ENCODE results near the gene PVALEF. TPM values are rescaled to one million over a fixed set of nuclear protein-coding genes. Genes with fewer than 3 reads are reported as not detected.

PVALEF gene
- total RNA-seq, 2 donors from 2014 or later: not detected

GRCh38 chr17:81127526-81128177, 37.7 kb upstream of the PVALEF start:
- Histone ChIP-seq H3K27ac (no peak overlapping the region), H3K36me3 (no peaks in the 10 kb centered on the region), H3K9me3 (no peaks in the 10 kb centered on the region), H3K4me3 (no peak overlapping the region), H3K27me3 (no peaks in the 10 kb centered on the region), H3K4me1 (no peaks in the 10 kb centered on the region), H3K9ac (ENCODE audit: low read depth in 2 of 2, low read length in 2 of 2) (no peak overlapping the region)
- DNase-seq: no peak
- TF ChIP-seq, protein P1, sequence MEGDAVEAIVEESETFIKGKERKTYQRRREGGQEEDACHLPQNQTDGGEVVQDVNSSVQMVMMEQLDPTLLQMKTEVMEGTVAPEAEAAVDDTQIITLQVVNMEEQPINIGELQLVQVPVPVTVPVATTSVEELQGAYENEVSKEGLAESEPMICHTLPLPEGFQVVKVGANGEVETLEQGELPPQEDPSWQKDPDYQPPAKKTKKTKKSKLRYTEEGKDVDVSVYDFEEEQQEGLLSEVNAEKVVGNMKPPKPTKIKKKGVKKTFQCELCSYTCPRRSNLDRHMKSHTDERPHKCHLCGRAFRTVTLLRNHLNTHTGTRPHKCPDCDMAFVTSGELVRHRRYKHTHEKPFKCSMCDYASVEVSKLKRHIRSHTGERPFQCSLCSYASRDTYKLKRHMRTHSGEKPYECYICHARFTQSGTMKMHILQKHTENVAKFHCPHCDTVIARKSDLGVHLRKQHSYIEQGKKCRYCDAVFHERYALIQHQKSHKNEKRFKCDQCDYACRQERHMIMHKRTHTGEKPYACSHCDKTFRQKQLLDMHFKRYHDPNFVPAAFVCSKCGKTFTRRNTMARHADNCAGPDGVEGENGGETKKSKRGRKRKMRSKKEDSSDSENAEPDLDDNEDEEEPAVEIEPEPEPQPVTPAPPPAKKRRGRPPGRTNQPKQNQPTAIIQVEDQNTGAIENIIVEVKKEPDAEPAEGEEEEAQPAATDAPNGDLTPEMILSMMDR (IDR thresholded peaks at IDR 0.05): no peak
- intact Hi-C loops (cut with DNase I): no loop called here

- H3K9ac ChIP-seq (ENCODE audit: low read depth in 2 of 2, low read length in 2 of 2): no peak overlapping the region
- H3K4me3 ChIP-seq: no peak overlapping the region
- TF ChIP-seq, protein P1 (IDR thresholded peaks at IDR 0.05): no peak
- intact Hi-C loops (cut with DNase I): no loop called here
- H3K27me3 ChIP-seq: no peaks in the 10 kb centered on the region
- H3K4me1 ChIP-seq: no peaks in the 10 kb centered on the region
- DNase-seq: no peak
- no peaks in the 10 kb centered on the region for H3K9me3 ChIP-seq
- H3K27ac ChIP-seq: no peak overlapping the region
- no peaks in the 10 kb centered on the region for H3K36me3 ChIP-seq
Observed at GRCh38 chr17:81128338-81128737, 37.0 kb upstream of the PVALEF start.

- no peak overlapping the region for H3K27ac ChIP-seq
- intact Hi-C loops (cut with DNase I): no loop called here
- no peak overlapping the region for H3K9ac ChIP-seq (ENCODE audit: low read depth in 2 of 2, low read length in 2 of 2)
- no peaks in the 10 kb centered on the region for H3K9me3 ChIP-seq
- no peak overlapping the region for H3K4me3 ChIP-seq
- no peaks in the 10 kb centered on the region for H3K36me3 ChIP-seq
- no peaks in the 10 kb centered on the region for H3K27me3 ChIP-seq
- no peak for DNase-seq
- TF ChIP-seq, protein P1 (IDR thresholded peaks at IDR 0.05): no peak
- H3K4me1 ChIP-seq: no peaks in the 10 kb centered on the region
Observed at GRCh38 chr17:81128774-81129173, 36.5 kb upstream of the PVALEF start.

- Histone ChIP-seq H3K4me1 (no peaks in the 10 kb centered on the region), H3K36me3 (no peaks in the 10 kb centered on the region), H3K9ac (ENCODE audit: low read depth in 2 of 2, low read length in 2 of 2) (no peak overlapping the region), H3K27me3 (no peaks in the 10 kb centered on the region), H3K27ac (no peak overlapping the region), H3K9me3 (no peaks in the 10 kb centered on the region), H3K4me3 (no peak overlapping the region)
- TF ChIP-seq, protein P1 (IDR thresholded peaks at IDR 0.05): no peak
- intact Hi-C loops (cut with DNase I): no loop called here
- DNase-seq: no peak
Observed at GRCh38 chr17:81129289-81129688, 36.0 kb upstream of the PVALEF start.

DNA sequence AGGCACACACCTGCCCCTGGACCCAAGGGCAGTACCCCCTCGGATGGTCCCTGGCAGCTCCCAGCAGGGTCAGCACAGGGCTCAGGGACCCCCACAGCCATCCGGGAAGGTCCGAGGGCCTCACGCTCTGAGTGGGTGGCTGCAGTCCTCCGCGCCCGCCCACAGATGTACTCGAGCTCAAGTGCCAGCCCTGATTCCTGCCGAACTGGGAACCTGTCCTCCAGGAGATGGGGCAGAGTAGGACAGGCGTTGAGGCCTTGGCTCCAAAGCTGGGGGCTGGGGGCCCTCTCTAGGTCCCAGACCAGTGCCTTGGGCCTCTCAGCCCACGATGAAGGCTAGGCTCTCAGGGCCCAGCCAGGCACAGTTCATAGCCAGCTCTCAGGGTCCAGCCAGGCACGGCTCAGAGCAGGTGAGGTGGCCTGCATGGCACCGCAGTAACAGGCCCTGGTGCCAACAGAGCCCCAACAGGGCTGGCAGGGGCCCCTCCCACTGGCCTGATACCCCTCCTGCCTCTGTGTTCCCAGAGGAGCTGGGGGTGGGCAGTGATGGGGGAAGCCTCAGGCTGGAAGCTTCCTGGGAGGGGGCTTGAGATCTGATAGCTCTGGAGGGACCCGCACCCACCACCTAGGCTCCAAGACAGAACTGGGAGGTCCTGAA, 35.5 kb upstream of the PVALEF start:
- no peak for DNase-seq
- Histone ChIP-seq H3K9me3 (no peaks in the 10 kb centered on the region), H3K27ac (no peak overlapping the region), H3K36me3 (no peaks in the 10 kb centered on the region), H3K27me3 (no peaks in the 10 kb centered on the region), H3K9ac (ENCODE audit: low read depth in 2 of 2, low read length in 2 of 2) (no peak overlapping the region), H3K4me3 (no peak overlapping the region), H3K4me1 (no peaks in the 10 kb centered on the region)
- TF ChIP-seq, protein P1 (IDR thresholded peaks at IDR 0.05): no peak
- intact Hi-C loops (cut with DNase I): no loop called here

All from colonic mucosa (tissue), 4 donors.